ENCODE measurements around the gene CPNE5.

DNA sequence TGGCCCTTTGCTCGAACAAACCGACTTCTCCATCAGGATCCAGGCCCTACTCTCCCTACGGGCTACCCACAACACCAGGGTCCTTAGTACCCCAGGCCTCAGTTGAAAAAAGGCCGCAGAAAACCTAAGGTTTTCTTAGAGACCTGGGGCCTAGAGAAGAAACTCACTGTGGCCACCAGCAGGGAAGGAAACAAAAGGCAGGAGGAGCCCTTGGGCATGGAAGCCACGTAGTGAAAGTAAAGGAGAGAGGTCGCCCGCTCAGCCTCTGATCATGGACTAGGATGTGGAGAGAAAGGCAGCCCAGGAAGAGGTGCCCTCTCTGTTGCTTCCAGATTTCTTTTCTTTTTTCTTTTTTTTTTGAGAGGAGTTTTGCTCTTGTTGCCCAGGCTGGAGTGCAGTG, 31.5 kb downstream of the CPNE5 start:
- TF ChIP-seq POLR2A (IDR thresholded peaks at IDR 0.05; ENCODE audit: low read depth, low read length) (no peak), POLR2AphosphoS5 (IDR thresholded peaks at IDR 0.05; ENCODE audit: low read depth, low read length) (no peak), TAF1 (IDR thresholded peaks at IDR 0.05; ENCODE audit: borderline replicate concordance, low read depth, low read length) (no peak)
